CD4-positive, alpha-beta T cell treated with Interleukin-21 for 1 hour (primary cell): ENCODE results near the gene PMM2.

Experiments
- DNase-seq: peaks from one replicate; pipeline ENCODE4 v3.0.0-alpha.2; 2020

The PMM2 gene

GRCh38 chr16:8853611-8854010 lies 56.0 kb downstream of the PMM2 start:
- no peak for DNase-seq

- no peak for DNase-seq
These were observed 56.8 kb downstream of the PMM2 start for GRCh38 chr16:8854298-8854948.

- DNase-seq = no peak
These were observed 57.6 kb downstream of the PMM2 start for GRCh38 chr16:8855051-8855786.

GRCh38 chr16:8855972-8856371 lies 58.3 kb downstream of the PMM2 start:
- no peak for DNase-seq

GRCh38 chr16:8858994-8859912 lies 61.6 kb downstream of the PMM2 start:
- DNase-seq = no peak

- no peak for DNase-seq
These were observed 62.6 kb downstream of the PMM2 start for GRCh38 chr16:8859913-8860881.

- no peak for DNase-seq
These were observed 64.1 kb downstream of the PMM2 start for GRCh38 chr16:8861563-8862308.

- DNase-seq = no peak
These were observed 64.9 kb downstream of the PMM2 start for GRCh38 chr16:8862309-8863130.

- DNase-seq = no peak
These were observed 66.2 kb downstream of the PMM2 start for GRCh38 chr16:8863594-8864424.

- DNase-seq = no peak
These were observed 67.0 kb downstream of the PMM2 start for GRCh38 chr16:8864480-8865110.

GRCh38 chr16:8865145-8865882 lies 67.7 kb downstream of the PMM2 start:
- no peak for DNase-seq

- no peak for DNase-seq
These were observed 68.7 kb downstream of the PMM2 start for GRCh38 chr16:8866118-8866883.

- no peak for DNase-seq
These were observed 69.2 kb downstream of the PMM2 start for GRCh38 chr16:8866884-8867215.

- DNase-seq = no peak
These were observed 69.7 kb downstream of the PMM2 start for GRCh38 chr16:8867216-8867931.

- DNase-seq = peak; percentile 72
These were observed 70.3 kb downstream of the PMM2 start for GRCh38 chr16:8867932-8868415.

- peak; percentile 83 for DNase-seq
These were observed 71.0 kb downstream of the PMM2 start, which contains the start of gene CARHSP1 for GRCh38 chr16:8868416-8869211. TSS of gene CARHSP1 (minus strand) at chr16:8869006. CDS start at chr16:8859328, 9,678 bp downstream.
